ENCODE data around the gene FES.

DNA sequence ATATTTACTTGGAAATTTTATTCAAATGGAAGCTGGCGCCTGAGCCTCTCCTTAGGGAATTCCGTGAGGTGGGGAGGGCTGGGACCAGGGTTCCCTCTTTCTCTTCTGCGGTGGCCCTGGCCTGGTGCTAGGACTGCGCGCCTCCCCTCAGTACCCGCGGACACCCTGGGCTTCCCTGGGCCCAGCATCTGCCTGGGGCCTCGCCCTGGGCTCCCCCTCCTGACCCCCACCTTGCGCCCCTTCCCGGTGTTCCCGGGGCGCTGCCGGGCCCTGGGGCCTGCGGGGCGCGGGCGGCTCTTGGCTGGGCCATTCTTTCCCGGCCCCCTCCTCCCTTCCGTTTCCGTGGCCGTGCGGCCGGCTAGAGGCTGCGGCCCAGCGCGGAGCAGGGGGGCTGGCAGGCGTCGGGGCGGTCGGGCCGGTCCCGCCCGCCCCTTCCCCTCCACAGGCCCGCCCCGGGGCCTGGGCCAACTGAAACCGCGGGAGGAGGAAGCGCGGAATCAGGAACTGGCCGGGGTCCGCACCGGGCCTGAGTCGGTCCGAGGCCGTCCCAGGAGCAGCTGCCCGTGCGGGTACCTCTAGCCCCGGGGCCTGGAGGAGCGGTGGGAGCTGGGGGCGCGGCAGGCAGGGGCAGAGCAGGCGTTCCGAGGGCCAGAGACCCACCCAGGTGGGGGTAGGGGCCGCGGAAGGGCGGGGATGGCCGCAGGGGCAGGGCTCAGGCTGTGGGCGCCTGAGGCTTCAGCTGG is at the start of gene FES:
- TF ChIP-seq, protein P1, sequence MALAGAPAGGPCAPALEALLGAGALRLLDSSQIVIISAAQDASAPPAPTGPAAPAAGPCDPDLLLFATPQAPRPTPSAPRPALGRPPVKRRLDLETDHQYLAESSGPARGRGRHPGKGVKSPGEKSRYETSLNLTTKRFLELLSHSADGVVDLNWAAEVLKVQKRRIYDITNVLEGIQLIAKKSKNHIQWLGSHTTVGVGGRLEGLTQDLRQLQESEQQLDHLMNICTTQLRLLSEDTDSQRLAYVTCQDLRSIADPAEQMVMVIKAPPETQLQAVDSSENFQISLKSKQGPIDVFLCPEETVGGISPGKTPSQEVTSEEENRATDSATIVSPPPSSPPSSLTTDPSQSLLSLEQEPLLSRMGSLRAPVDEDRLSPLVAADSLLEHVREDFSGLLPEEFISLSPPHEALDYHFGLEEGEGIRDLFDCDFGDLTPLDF (CRISPR knock-in tag; IDR thresholded peaks at IDR 0.05): no peak
- TF ChIP-seq ZNF510 (CRISPR knock-in tag; IDR thresholded peaks at IDR 0.05; ENCODE audit: low read depth) (no peak), GABPA (IDR thresholded peaks at IDR 0.05; ENCODE audit: low read depth, low read length) (no peak), GABPA (CRISPR knock-in tag; IDR thresholded peaks at IDR 0.05; ENCODE audit: low read depth) (no peak), SIN3A (IDR thresholded peaks at IDR 0.05; ENCODE audit: borderline replicate concordance, low read depth, low read length) (no peak)
- TF ChIP-seq, protein P2, sequence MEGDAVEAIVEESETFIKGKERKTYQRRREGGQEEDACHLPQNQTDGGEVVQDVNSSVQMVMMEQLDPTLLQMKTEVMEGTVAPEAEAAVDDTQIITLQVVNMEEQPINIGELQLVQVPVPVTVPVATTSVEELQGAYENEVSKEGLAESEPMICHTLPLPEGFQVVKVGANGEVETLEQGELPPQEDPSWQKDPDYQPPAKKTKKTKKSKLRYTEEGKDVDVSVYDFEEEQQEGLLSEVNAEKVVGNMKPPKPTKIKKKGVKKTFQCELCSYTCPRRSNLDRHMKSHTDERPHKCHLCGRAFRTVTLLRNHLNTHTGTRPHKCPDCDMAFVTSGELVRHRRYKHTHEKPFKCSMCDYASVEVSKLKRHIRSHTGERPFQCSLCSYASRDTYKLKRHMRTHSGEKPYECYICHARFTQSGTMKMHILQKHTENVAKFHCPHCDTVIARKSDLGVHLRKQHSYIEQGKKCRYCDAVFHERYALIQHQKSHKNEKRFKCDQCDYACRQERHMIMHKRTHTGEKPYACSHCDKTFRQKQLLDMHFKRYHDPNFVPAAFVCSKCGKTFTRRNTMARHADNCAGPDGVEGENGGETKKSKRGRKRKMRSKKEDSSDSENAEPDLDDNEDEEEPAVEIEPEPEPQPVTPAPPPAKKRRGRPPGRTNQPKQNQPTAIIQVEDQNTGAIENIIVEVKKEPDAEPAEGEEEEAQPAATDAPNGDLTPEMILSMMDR (CRISPR knock-in tag; IDR thresholded peaks at IDR 0.05): no peak

All from HepG2 (cell line).